ENCODE measurements around the gene PIP5KL1. TPM values are rescaled to one million over a fixed set of nuclear protein-coding genes. Genes with fewer than 3 reads are reported as not detected.

The PIP5KL1 gene
- total RNA-seq, 4 donors from 2014 or later: 0.82 to 3.0 (median 1.3) TPM

- ATAC-seq (ENCODE audit: low FRiP score): peak; percentile 84
These were observed 7.1 kb upstream of the PIP5KL1 start, which contains the start of gene DPM2 for GRCh38 chr9:127937388-127938297. Gene DPM2 (minus strand): TSS chr9:127937854. CDS start chr9:127937820, 34 bp downstream.

GRCh38 chr9:127937056-127937387 is 6.4 kb upstream of the PIP5KL1 start:
- no peak for ATAC-seq (ENCODE audit: low FRiP score)

More at GRCh38 chr9:127937388-127938297, 7.1 kb upstream of the PIP5KL1 start, which contains the start of gene DPM2:
- no peak for DNase-seq (ENCODE audit: low spot score)
- TF ChIP-seq CTCF (IDR thresholded peaks at IDR 0.05): no peak

GRCh38 chr9:127936347-127936852 is 5.8 kb upstream of the PIP5KL1 start:
- DNase-seq (ENCODE audit: low spot score) (no peak), ATAC-seq (ENCODE audit: low FRiP score) (no peak)
- TF ChIP-seq CTCF (IDR thresholded peaks at IDR 0.05): no peak

More at GRCh38 chr9:127937056-127937387, 6.4 kb upstream of the PIP5KL1 start:
- no peak for TF ChIP-seq CTCF (IDR thresholded peaks at IDR 0.05)
- no peak for DNase-seq (ENCODE audit: low spot score)

GRCh38 chr9:127935765-127936221 is 5.2 kb upstream of the PIP5KL1 start:
- ATAC-seq (ENCODE audit: low FRiP score) (no peak), DNase-seq (ENCODE audit: low spot score) (no peak)
- TF ChIP-seq CTCF (IDR thresholded peaks at IDR 0.05): no peak

GRCh38 chr9:127934986-127935385 is 4.4 kb upstream of the PIP5KL1 start:
- no peak for TF ChIP-seq CTCF (IDR thresholded peaks at IDR 0.05)
- no peak for DNase-seq (ENCODE audit: low spot score)
- no peak for ATAC-seq (ENCODE audit: low FRiP score)

- no peak for ATAC-seq (ENCODE audit: low FRiP score)
- DNase-seq (ENCODE audit: low spot score): no peak
- TF ChIP-seq CTCF (IDR thresholded peaks at IDR 0.05): no peak
These were observed 3.7 kb upstream of the PIP5KL1 start for GRCh38 chr9:127934248-127934647.
